ENCODE results near the gene PDHB. TPM values are rescaled to one million over a fixed set of nuclear protein-coding genes. Genes with fewer than 3 reads are reported as not detected.

PDHB gene
- polyA plus RNA-seq, 1 donor (not counting 4 experiments of a cell fraction or from before 2014, with no cell fraction given), result 78.9 TPM

- no peaks in the 10 kb centered on the region for H3K9me1 ChIP-seq (ENCODE audit: control insufficient read depth, extremely low read depth, insufficient read depth, low read length)
- H3K36me3 ChIP-seq (ENCODE audit: control insufficient read depth in 2 of 2, extremely low read depth in 1 of 2, insufficient read depth in 2 of 2, low read length in 2 of 2), result peaks cover 10 to 37% of the 10 kb centered on the region in 2 experiments
- H3K4me2 ChIP-seq (ENCODE audit: control insufficient read depth, extremely low read depth, insufficient read depth, low read depth, low read length), result no peak overlapping the region
- H4K20me1 ChIP-seq (ENCODE audit: control insufficient read depth, extremely low read depth, insufficient read depth, low read length), result no peaks in the 10 kb centered on the region
- no peaks in the 10 kb centered on the region for H3K9me3 ChIP-seq (ENCODE audit: control insufficient read depth, low read depth, low read length)
- no peak overlapping the region for H3K4me3 ChIP-seq (ENCODE audit: control insufficient read depth in 2 of 3, extremely low read depth in 1 of 3, insufficient read depth in 2 of 3, low read depth in 1 of 3, low read length in 3 of 3)
- no peaks in the 10 kb centered on the region for H3K79me2 ChIP-seq (ENCODE audit: control insufficient read depth, insufficient read depth, low read length)
- FAIRE-seq (no peak), DNase-seq (ENCODE audit: low read depth, low spot score) (no peak)
- dilution Hi-C loops (cut with MboI; ENCODE audit: extremely low pct_ligation_motif_present, low sequenced_read_pairs), result no loop called here
- H2AFZ ChIP-seq (ENCODE audit: control insufficient read depth, low read length), result no peak overlapping the region
- TF ChIP-seq CTCF (optimal IDR thresholded peaks at IDR 0.05 in 1 of 3, IDR thresholded peaks at IDR 0.05 in 1 of 3, conservative IDR thresholded peaks at IDR 0.05 in 1 of 3; ENCODE audit: extremely low read depth in 1 of 3, insufficient read depth in 2 of 3, low read length in 3 of 3), result no peak
- no peak for TF ChIP-seq EZH2 (IDR thresholded peaks at IDR 0.05; ENCODE audit: low read length)
- no peaks in the 10 kb centered on the region for H3K4me1 ChIP-seq (ENCODE audit: control insufficient read depth, extremely low read depth, insufficient read depth, low read length)
- H3K27ac ChIP-seq (ENCODE audit: control insufficient read depth, insufficient read depth, low read length), result no peak overlapping the region
- no peaks in the 10 kb centered on the region for H3K27me3 ChIP-seq (ENCODE audit: control insufficient read depth, extremely low read depth, insufficient read depth, low read length)
- H3K9ac ChIP-seq (ENCODE audit: control insufficient read depth, extremely low read depth, insufficient read depth, low read length), result no peak overlapping the region
These were observed 7.8 kb downstream of the PDHB start for GRCh38 chr3:58425782-58426181.

- H3K36me3 ChIP-seq (ENCODE audit: control insufficient read depth in 2 of 2, extremely low read depth in 1 of 2, insufficient read depth in 2 of 2, low read length in 2 of 2), result peaks cover 10 to 29% of the 10 kb centered on the region in 2 experiments
- no peaks in the 10 kb centered on the region for H4K20me1 ChIP-seq (ENCODE audit: control insufficient read depth, extremely low read depth, insufficient read depth, low read length)
- no peaks in the 10 kb centered on the region for H3K79me2 ChIP-seq (ENCODE audit: control insufficient read depth, insufficient read depth, low read length)
- no peak overlapping the region for H3K4me2 ChIP-seq (ENCODE audit: control insufficient read depth, extremely low read depth, insufficient read depth, low read depth, low read length)
- H3K9me3 ChIP-seq (ENCODE audit: control insufficient read depth, low read depth, low read length), result no peaks in the 10 kb centered on the region
- no peak overlapping the region for H3K27ac ChIP-seq (ENCODE audit: control insufficient read depth, insufficient read depth, low read length)
- H3K4me1 ChIP-seq (ENCODE audit: control insufficient read depth, extremely low read depth, insufficient read depth, low read length), result no peaks in the 10 kb centered on the region
- H3K9ac ChIP-seq (ENCODE audit: control insufficient read depth, extremely low read depth, insufficient read depth, low read length), result no peak overlapping the region
- no peak overlapping the region for H3K4me3 ChIP-seq (ENCODE audit: control insufficient read depth in 2 of 3, extremely low read depth in 1 of 3, insufficient read depth in 2 of 3, low read depth in 1 of 3, low read length in 3 of 3)
- DNase-seq (ENCODE audit: low read depth, low spot score), result no peak
- FAIRE-seq, result no peak
- no peaks in the 10 kb centered on the region for H3K9me1 ChIP-seq (ENCODE audit: control insufficient read depth, extremely low read depth, insufficient read depth, low read length)
- dilution Hi-C loops (cut with MboI; ENCODE audit: extremely low pct_ligation_motif_present, low sequenced_read_pairs), result no loop called here
- no peak for TF ChIP-seq EZH2 (IDR thresholded peaks at IDR 0.05; ENCODE audit: low read length)
- no peak for TF ChIP-seq CTCF (optimal IDR thresholded peaks at IDR 0.05 in 1 of 3, IDR thresholded peaks at IDR 0.05 in 1 of 3, conservative IDR thresholded peaks at IDR 0.05 in 1 of 3; ENCODE audit: extremely low read depth in 1 of 3, insufficient read depth in 2 of 3, low read length in 3 of 3)
- no peak overlapping the region for H2AFZ ChIP-seq (ENCODE audit: control insufficient read depth, low read length)
- no peaks in the 10 kb centered on the region for H3K27me3 ChIP-seq (ENCODE audit: control insufficient read depth, extremely low read depth, insufficient read depth, low read length)
These were observed 9.0 kb downstream of the PDHB start for GRCh38 chr3:58424613-58425012.

All from keratinocyte (primary cell).